Esophagus squamous epithelium (tissue), 5 donors: Measurements from ENCODE around the gene IL20RB. TPM values are rescaled to one million over a fixed set of nuclear protein-coding genes. Genes with fewer than 3 reads are reported as not detected.

Experiments used
- DNase-seq: peaks from one replicate; lab custom pipeline; 2025; lab: John Stamatoyannopoulos, UW
- H3K27ac ChIP-seq, 4 donors: fragments of 200-600 bp; sonication (generic); one replicate each; pipeline ENCODE4 v1.5.1; 2016 to 2019; ENCODE audit warnings: mild to moderate bottlenecking in 1 of 4
- H3K27me3 ChIP-seq, 4 donors: fragments of 200-600 bp; sonication (generic); 1 replicate in 3 of 4; 2 replicates in 1 of 4; pipeline versions ENCODE4 v1.5.1 to v1.6.0; 2017 to 2021; ENCODE audit warnings: antibody characterized with exemption in 1 of 4
- H3K36me3 ChIP-seq, 3 donors: fragments of 200-600 bp; sonication (generic); one replicate each; pipeline ENCODE4 v1.5.1; 2016 to 2019
- H3K4me1 ChIP-seq, 3 donors: fragments of 200-600 bp; sonication (generic); one replicate each; pipeline ENCODE4 v1.5.1; 2017 to 2019
- H3K4me3 ChIP-seq, 4 donors: fragments of 200-600 bp; sonication (generic); 1 replicate in 3 of 4; 2 replicates in 1 of 4; pipeline ENCODE4 v1.5.1; 2016 to 2019; ENCODE audit warnings: mild to moderate bottlenecking in 2 of 4, moderate library complexity in 1 of 4
- H3K9me3 ChIP-seq, 3 donors: fragments of 200-600 bp; sonication (generic); one replicate each; pipeline ENCODE4 v1.5.1; 2016 to 2019
- POLR2A ChIP-seq, 4 donors: fragments of 450-650 bp; IDR thresholded peaks; one replicate each; pipeline ENCODE4 v1.6.1; 2017; ENCODE audit warnings: antibody characterized with exemption in 4 of 4, mild to moderate bottlenecking in 4 of 4, moderate library complexity in 3 of 4
- WGBS, 2 donors: methylation state at CpG; one replicate each; pipeline ENCODE4 v1.1.5; 2018; 5-methylcytosine and 5-hydroxymethylcytosine counted together
- intact Hi-C: fragments of 100-400 bp; cut with DNase I; formaldehyde crosslinking; loops from one replicate; pipeline ENCODE4 v1.15.0; 2022
- total RNA-seq, 4 donors: library from RNA; depleted of rRNA; stranded (reverse); fragments of >200 nt; gene quantifications; one replicate each; pipeline ENCODE4 v1.1.0, GENCODE V29; 2016
- TF ChIP-seq, protein P1 (sequence below), 6 experiments: fragments of 450-650 bp in 4 of 6; fragments of 200-600 bp in 2 of 6; sonication (generic) in 2 of 6; IDR thresholded peaks; one replicate each; pipeline ENCODE4 v1.5.1; 2016 to 2019; ENCODE audit warnings: antibody characterized with exemption in 6 of 6, mild to moderate bottlenecking in 4 of 6, moderate library complexity in 4 of 6
- donor health status: DM: yes; HTN: yes; CAD: no.

Gene IL20RB, protein sequence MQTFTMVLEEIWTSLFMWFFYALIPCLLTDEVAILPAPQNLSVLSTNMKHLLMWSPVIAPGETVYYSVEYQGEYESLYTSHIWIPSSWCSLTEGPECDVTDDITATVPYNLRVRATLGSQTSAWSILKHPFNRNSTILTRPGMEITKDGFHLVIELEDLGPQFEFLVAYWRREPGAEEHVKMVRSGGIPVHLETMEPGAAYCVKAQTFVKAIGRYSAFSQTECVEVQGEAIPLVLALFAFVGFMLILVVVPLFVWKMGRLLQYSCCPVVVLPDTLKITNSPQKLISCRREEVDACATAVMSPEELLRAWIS
- total RNA-seq, result 100 to 1,000 TPM in 3 of 4 donors, 10 to 100 TPM in 1; 95.1 to 112 (median 105) TPM

DNA sequence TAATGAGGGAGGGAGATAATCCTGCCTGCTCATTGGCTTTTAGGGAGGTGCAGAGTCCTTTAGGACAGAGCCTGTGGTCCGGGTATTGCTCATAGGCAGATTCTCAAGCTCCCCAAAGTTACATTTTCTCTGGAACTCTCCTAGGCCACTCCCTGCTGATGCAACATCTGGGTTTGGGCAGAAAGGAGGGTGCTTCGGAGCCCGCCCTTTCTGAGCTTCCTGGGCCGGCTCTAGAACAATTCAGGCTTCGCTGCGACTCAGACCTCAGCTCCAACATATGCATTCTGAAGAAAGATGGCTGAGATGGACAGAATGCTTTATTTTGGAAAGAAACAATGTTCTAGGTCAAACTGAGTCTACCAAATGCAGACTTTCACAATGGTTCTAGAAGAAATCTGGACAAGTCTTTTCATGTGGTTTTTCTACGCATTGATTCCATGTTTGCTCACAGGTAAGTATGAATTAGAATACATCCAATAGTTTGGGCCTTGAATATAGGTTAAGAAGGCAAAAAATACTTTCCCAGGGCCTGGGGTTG is at the start of gene IL20RB:
IL20RB (plus strand) TSS at position 233 of the 538 bp plus-strand sequence; CDS start at position 364, 131 bp downstream.
- intact Hi-C loops, result no loop called here
- Histone ChIP-seq H3K9me3 (no peaks in the 10 kb centered on the region), H3K27ac (peak within 1 kb of the TSS; percentile 80 to 96 (median 88)), H3K4me1 (peaks cover 6 to 88% (median 25%) of the 10 kb centered on the region in 3 donors), H3K36me3 (no peaks in the 10 kb centered on the region), H3K4me3 (peak within 1 kb of the TSS; percentile 27 to 55 (median 52)), H3K27me3 (no peaks in the 10 kb centered on the region)
- TF ChIP-seq, protein P1, sequence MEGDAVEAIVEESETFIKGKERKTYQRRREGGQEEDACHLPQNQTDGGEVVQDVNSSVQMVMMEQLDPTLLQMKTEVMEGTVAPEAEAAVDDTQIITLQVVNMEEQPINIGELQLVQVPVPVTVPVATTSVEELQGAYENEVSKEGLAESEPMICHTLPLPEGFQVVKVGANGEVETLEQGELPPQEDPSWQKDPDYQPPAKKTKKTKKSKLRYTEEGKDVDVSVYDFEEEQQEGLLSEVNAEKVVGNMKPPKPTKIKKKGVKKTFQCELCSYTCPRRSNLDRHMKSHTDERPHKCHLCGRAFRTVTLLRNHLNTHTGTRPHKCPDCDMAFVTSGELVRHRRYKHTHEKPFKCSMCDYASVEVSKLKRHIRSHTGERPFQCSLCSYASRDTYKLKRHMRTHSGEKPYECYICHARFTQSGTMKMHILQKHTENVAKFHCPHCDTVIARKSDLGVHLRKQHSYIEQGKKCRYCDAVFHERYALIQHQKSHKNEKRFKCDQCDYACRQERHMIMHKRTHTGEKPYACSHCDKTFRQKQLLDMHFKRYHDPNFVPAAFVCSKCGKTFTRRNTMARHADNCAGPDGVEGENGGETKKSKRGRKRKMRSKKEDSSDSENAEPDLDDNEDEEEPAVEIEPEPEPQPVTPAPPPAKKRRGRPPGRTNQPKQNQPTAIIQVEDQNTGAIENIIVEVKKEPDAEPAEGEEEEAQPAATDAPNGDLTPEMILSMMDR (IDR thresholded peaks at IDR 0.05), result no peak
- peak in 2 of 4 donors; percentile 16 to 57 for TF ChIP-seq POLR2A (IDR thresholded peaks at IDR 0.05)
- WGBS, 2 donors, result 29 to 49% methylated on average over 7 of the region's 7 CpGs
- no peak for DNase-seq

DNA sequence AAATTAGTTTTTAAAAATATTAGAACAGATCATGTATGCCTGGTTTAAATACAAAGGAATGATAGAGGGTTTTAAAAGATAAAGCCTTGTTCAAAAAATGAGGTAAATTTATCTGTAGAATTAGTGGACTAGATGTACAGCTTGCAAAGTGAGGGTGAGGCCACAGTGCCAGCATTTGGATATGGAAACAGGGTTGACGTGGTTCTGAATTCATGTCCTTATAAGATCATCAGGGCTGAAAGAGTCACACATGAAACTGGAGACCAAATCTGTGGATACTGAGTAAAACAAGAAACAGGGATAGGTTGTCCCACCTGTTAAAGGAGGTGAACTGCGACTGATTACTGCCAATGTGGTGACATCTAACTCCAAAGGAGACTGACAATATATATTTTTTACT is 49.5 kb upstream of the IL20RB start:
- Histone ChIP-seq H3K27ac (no peak overlapping the region), H3K9me3 (peaks cover 0 to 22% (median 8%) of the 10 kb centered on the region in 3 donors), H3K27me3 (no peaks in the 10 kb centered on the region), H3K4me1 (peaks cover 5 to 46% (median 10%) of the 10 kb centered on the region in 3 donors), H3K4me3 (no peak overlapping the region), H3K36me3 (peaks cover 0 to 3% (median 0%) of the 10 kb centered on the region in 3 donors)
- 91 to 92% methylated on average over 2 of the region's 2 CpGs for WGBS, 2 donors
- intact Hi-C loops, result no loop called here
- DNase-seq, result no peak
- TF ChIP-seq, protein P1 (IDR thresholded peaks at IDR 0.05), result no peak
- no peak for TF ChIP-seq POLR2A (IDR thresholded peaks at IDR 0.05)

DNA sequence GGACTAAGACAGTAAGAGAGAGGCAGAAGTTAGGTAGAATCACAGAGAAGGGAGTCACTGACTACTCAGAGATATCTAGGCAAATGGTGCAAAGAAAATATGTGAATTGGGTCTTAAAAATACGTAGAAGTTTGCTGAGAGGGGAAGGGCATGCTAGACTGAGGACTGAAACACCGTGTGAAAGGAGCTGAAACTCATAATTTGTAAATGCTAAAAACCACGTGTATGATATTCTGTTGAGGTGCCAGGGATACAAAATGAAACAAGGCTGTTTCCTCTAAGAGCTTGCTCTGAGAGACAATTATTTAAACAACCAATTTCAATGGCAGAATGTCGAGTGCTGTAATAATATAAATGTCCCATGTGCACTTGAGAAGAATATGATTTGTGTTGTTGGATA is 48.6 kb upstream of the IL20RB start:
- no peak for DNase-seq
- WGBS, 2 donors, result 42 to 62% methylated on average over 4 of the region's 4 CpGs
- TF ChIP-seq, protein P1 (IDR thresholded peaks at IDR 0.05), result no peak
- TF ChIP-seq POLR2A (IDR thresholded peaks at IDR 0.05), result no peak
- Histone ChIP-seq H3K27me3 (no peaks in the 10 kb centered on the region), H3K4me3 (no peak overlapping the region), H3K27ac (no peak overlapping the region), H3K4me1 (peaks cover 5 to 46% (median 10%) of the 10 kb centered on the region in 3 donors), H3K9me3 (peaks cover 0 to 14% (median 5%) of the 10 kb centered on the region in 3 donors), H3K36me3 (peaks cover 0 to 8% (median 0%) of the 10 kb centered on the region in 3 donors)
- intact Hi-C loops, result no loop called here

DNA sequence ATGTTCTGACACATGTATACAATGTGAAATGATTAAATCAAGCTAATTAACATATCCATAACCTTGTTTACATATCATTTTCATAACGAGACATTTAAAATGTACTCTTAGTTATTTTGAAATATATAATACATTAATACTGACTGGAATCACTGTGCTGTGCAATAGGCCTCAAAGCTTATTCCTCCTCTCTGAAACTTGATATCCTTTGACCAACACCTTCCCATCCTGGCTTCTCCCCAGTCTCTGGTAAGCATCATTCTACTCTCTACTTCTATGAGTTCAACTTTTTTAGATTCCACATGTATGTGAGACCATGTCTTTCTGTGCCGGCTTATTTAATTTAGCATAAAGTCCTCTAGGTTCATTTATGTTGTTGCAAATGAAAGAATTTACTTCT is 47.1 kb upstream of the IL20RB start:
- intact Hi-C loops, result no loop called here
- 91 to 96% methylated on average over 2 of the region's 2 CpGs for WGBS, 2 donors

More for the DNA sequence above, 47.1 kb upstream of the IL20RB start:
- H3K9me3 ChIP-seq, result peaks cover 0 to 4% (median 0%) of the 10 kb centered on the region in 3 donors
- TF ChIP-seq POLR2A (IDR thresholded peaks at IDR 0.05), result no peak
- TF ChIP-seq, protein P1 (IDR thresholded peaks at IDR 0.05), result no peak
- no peak overlapping the region for H3K4me3 ChIP-seq
- H3K36me3 ChIP-seq, result peaks cover 0 to 8% (median 0%) of the 10 kb centered on the region in 3 donors
- no peak for DNase-seq
- peaks cover 5 to 46% (median 10%) of the 10 kb centered on the region in 3 donors for H3K4me1 ChIP-seq
- H3K27me3 ChIP-seq, result no peaks in the 10 kb centered on the region
- H3K27ac ChIP-seq, result no peak overlapping the region
